Upper lobe of left lung (tissue), 6 donors: ENCODE measurements around the gene KLHL17. TPM values are rescaled to one million over a fixed set of nuclear protein-coding genes. Genes with fewer than 3 reads are reported as not detected.
A peak's percentile ranks its signal among the peaks of the same experiment; 100 is the strongest.

Experiments
- ATAC-seq, 2 donors: fragments of 200-7000 bp; cut with Tn5 transposase; one replicate each; pipeline ENCODE4 v1.9.1; 2022; ENCODE audit warnings: mild to moderate bottlenecking in 2 of 2, moderate library complexity in 2 of 2; ENCODE audit not compliant: low FRiP score in 2 of 2
- DNase-seq, 2 donors: peaks; one replicate each; pipeline ENCODE4 v3.0.0-alpha.2; 2019 to 2020
- H3K27ac ChIP-seq, 4 donors: fragments of 200-600 bp; sonication (generic); one replicate each; pipeline ENCODE4 v1.5.1; 2016 to 2019
- H3K27me3 ChIP-seq, 4 donors: fragments of 200-600 bp; sonication (generic); one replicate each; pipeline ENCODE4 v1.5.1; 2017 to 2019
- H3K36me3 ChIP-seq, 4 donors: fragments of 200-600 bp; sonication (generic); one replicate each; pipeline ENCODE4 v1.5.1; 2016 to 2019
- H3K4me1 ChIP-seq, 4 donors: fragments of 200-600 bp; sonication (generic); one replicate each; pipeline ENCODE4 v1.5.1; 2018 to 2019
- H3K4me3 ChIP-seq, 4 donors: fragments of 200-600 bp; sonication (generic); one replicate each; pipeline ENCODE4 v1.5.1; 2017 to 2019; ENCODE audit warnings: mild to moderate bottlenecking in 2 of 4, moderate library complexity in 1 of 4
- H3K9me3 ChIP-seq, 4 donors: fragments of 200-600 bp; sonication (generic); one replicate each; pipeline ENCODE4 v1.5.1; 2018 to 2019
- CTCF ChIP-seq, 6 experiments: fragments of 450-650 bp in 4 of 6; fragments of 200-600 bp in 2 of 6; sonication (generic) in 2 of 6; IDR thresholded peaks; one replicate each; pipeline ENCODE4 v1.5.1; 2016 to 2019; ENCODE audit warnings: antibody characterized with exemption in 6 of 6
- EP300 ChIP-seq, 4 donors: sonication (generic); formaldehyde crosslinking; IDR thresholded peaks; one replicate each; pipeline ENCODE4 v1.5.1; 2017; ENCODE audit warnings: antibody characterized with exemption in 4 of 4, control low read depth in 2 of 4
- POLR2A ChIP-seq, 4 donors: fragments of 450-650 bp; IDR thresholded peaks; one replicate each; pipeline ENCODE4 v1.5.1; 2016 to 2017; ENCODE audit warnings: antibody characterized with exemption in 4 of 4, mild to moderate bottlenecking in 2 of 4
- POLR2AphosphoS5 ChIP-seq, 2 donors: sonication (generic); formaldehyde crosslinking; IDR thresholded peaks; one replicate each; pipeline ENCODE4 v1.5.1; 2017; ENCODE audit warnings: antibody characterized with exemption in 2 of 2
- WGBS, 2 donors: methylation state at CpG; one replicate each; pipeline ENCODE4 v1.1.5; 2017 to 2018; 5-methylcytosine and 5-hydroxymethylcytosine counted together
- total RNA-seq, 6 donors: library from RNA; depleted of rRNA in 4 of 6; stranded (reverse); fragments of >200 nt in 4 of 6; gene quantifications; one replicate each; pipeline versions ENCODE4 v1.1.0 to v1.2.1, GENCODE V29; 2016 to 2021
- donor health status: DM: no; HTN: no; CAD: no; lungs with moderate emphysema.
- donor health status: DM: no; HTN: yes; CAD: no; lungs with severe emphysema.

Gene KLHL17
- total RNA-seq, 6 donors from 2014 or later, result 4.7 to 45.1 (median 16.5) TPM

DNA sequence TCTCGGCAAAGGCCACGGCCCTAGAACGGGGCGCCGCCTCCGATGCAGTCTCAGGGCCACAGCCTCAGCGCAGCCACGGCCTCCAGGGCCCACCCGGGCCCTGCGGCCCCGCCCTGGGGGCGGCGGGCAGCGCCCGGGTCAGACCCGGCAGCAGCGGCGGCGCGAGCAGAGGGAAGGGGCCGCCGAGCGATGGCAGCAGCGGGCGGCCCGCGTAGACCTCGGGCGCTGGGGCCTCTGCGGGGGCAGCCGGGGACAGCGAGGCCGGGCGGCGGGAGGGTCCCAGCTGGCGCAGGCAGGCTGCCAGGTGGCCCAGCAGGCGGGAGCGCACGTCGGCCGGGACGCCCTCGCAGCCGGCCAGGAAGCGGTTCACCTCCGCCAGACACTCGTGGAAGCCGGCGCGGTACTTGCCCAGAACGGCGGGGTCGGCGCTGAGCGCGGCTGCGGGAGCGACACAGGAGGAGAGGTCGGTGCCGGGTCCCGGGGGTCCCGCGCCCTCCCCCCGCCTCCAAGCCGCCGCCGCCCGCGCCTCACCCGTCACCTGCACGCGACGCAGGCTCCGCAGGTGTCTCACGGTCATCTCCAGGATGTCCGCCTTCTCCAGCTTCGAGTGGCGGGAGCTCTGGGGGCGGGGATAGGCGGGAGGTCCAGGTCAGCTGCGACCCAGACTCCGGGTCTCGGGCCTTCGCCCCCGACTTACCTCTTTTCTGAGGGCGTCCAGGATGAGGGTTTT, 38.8 kb downstream of the KLHL17 start:
- Histone ChIP-seq H3K27ac (peak overlapping the region; percentile 80 to 98 (median 97)), H3K4me3 (peak overlapping the region; percentile 40 to 72 (median 64)), H3K27me3 (peaks cover 0 to 41% (median 18%) of the 10 kb centered on the region in 4 donors), H3K9me3 (no peaks in the 10 kb centered on the region), H3K4me1 (peaks cover 25 to 46% (median 39%) of the 10 kb centered on the region in 4 donors), H3K36me3 (no peaks in the 10 kb centered on the region)
- peak in 1 of 4 donors; percentile 22 for TF ChIP-seq POLR2A (IDR thresholded peaks at IDR 0.05)
- TF ChIP-seq CTCF (IDR thresholded peaks at IDR 0.05), result peak in 2 of 6 experiments; percentile 10 to 24
- TF ChIP-seq POLR2AphosphoS5 (IDR thresholded peaks at IDR 0.05), result no peak
- TF ChIP-seq EP300 (IDR thresholded peaks at IDR 0.05), result no peak
- ATAC-seq (peak in 1 of 2 donors; percentile 4), DNase-seq (peak in 1 of 2 donors; percentile 89)
- WGBS, 2 donors, result 1 to 2% methylated on average over 39 to 65 of the region's 86 CpGs

GRCh38 chr1:999725-1000356, 39.5 kb downstream of the KLHL17 start, which contains the start of gene HES4:
Gene HES4 (minus strand): TSS chr1:1000097. CDS start chr1:999973, 124 bp downstream.
- ATAC-seq, result peak; percentile 86 to 88
- Histone ChIP-seq H3K4me3 (peak within 1 kb of the TSS; percentile 40 to 72 (median 64)), H3K4me1 (peaks cover 30 to 53% (median 45%) of the 10 kb centered on the region in 4 donors), H3K9me3 (no peaks in the 10 kb centered on the region), H3K27ac (peak within 1 kb of the TSS; percentile 96 to 98 (median 98)), H3K27me3 (peaks cover 0 to 41% (median 18%) of the 10 kb centered on the region in 4 donors), H3K36me3 (no peaks in the 10 kb centered on the region)
- 1 to 3% methylated on average over 5 to 32 of the region's 95 CpGs for WGBS, 2 donors
- TF ChIP-seq CTCF (IDR thresholded peaks at IDR 0.05) (peak in 1 of 6 experiments; percentile 3), POLR2A (IDR thresholded peaks at IDR 0.05) (peak in 3 of 4 donors; percentile 79 to 91 (median 86)), POLR2AphosphoS5 (IDR thresholded peaks at IDR 0.05) (peak; percentile 40 to 69), EP300 (IDR thresholded peaks at IDR 0.05) (peak in 1 of 4 donors; percentile 49)
- DNase-seq, result peak; percentile 91 to 96

GRCh38 chr1:1000357-1001056, 40.1 kb downstream of the KLHL17 start:
- ATAC-seq (peak; percentile 64 to 71), DNase-seq (peak; percentile 63 to 97)
- H3K27ac ChIP-seq, result peak overlapping the region; percentile 96 to 98 (median 98)
- TF ChIP-seq EP300 (IDR thresholded peaks at IDR 0.05), result peak in 2 of 4 donors; percentile 13 to 88
- peak; percentile 83 to 94 for TF ChIP-seq POLR2AphosphoS5 (IDR thresholded peaks at IDR 0.05)
- peak in 2 of 6 experiments; percentile 44 to 46 for TF ChIP-seq CTCF (IDR thresholded peaks at IDR 0.05)
- TF ChIP-seq POLR2A (IDR thresholded peaks at IDR 0.05), result no peak
- WGBS, 2 donors, result 0 to 3% methylated on average over 4 to 8 of the region's 75 CpGs
- no peaks in the 10 kb centered on the region for H3K36me3 ChIP-seq
- H3K27me3 ChIP-seq, result peaks cover 0 to 41% (median 18%) of the 10 kb centered on the region in 4 donors
- H3K9me3 ChIP-seq, result no peaks in the 10 kb centered on the region
- peak overlapping the region; percentile 29 to 72 (median 64) for H3K4me3 ChIP-seq
- H3K4me1 ChIP-seq, result peaks cover 36 to 60% (median 52%) of the 10 kb centered on the region in 4 donors

GRCh38 chr1:1001057-1001783, 40.8 kb downstream of the KLHL17 start:
- Histone ChIP-seq H3K9me3 (no peaks in the 10 kb centered on the region), H3K27ac (peak overlapping the region; percentile 96 to 98 (median 98)), H3K27me3 (peaks cover 0 to 41% (median 18%) of the 10 kb centered on the region in 4 donors), H3K4me3 (peak overlapping the region; percentile 29 to 72 (median 64)), H3K4me1 (peaks cover 41 to 62% (median 56%) of the 10 kb centered on the region in 4 donors), H3K36me3 (no peaks in the 10 kb centered on the region)
- DNase-seq (no peak), ATAC-seq (no peak)
- TF ChIP-seq POLR2AphosphoS5 (IDR thresholded peaks at IDR 0.05) (no peak), CTCF (IDR thresholded peaks at IDR 0.05) (peak in 1 of 6 experiments; percentile 1)
- 1 to 2% methylated on average over 21 to 45 of the region's 58 CpGs for WGBS, 2 donors
